HG03045 (cell line): ENCODE measurements around the gene TP73.

Source experiments
- ATAC-seq: cut with Tn5 transposase; IDR thresholded peaks from one replicate; pipeline ENCODE4 v1.9.1; 2021; ENCODE audit warnings: mild to moderate bottlenecking, moderate library complexity; ENCODE audit not compliant: unreplicated experiment

Gene TP73

GRCh38 chr1:3633344-3634058 is 18.8 kb upstream of the TP73 start:
- no peak for ATAC-seq

GRCh38 chr1:3634059-3634800 is 18.1 kb upstream of the TP73 start:
- ATAC-seq = no peak

GRCh38 chr1:3636080-3636479 is 16.2 kb upstream of the TP73 start:
- ATAC-seq = no peak

GRCh38 chr1:3636531-3636930 is 15.8 kb upstream of the TP73 start:
- ATAC-seq = no peak

- ATAC-seq = no peak
Measured at GRCh38 chr1:3638027-3638426, 14.3 kb upstream of the TP73 start.

GRCh38 chr1:3638676-3639075 is 13.6 kb upstream of the TP73 start:
- no peak for ATAC-seq

GRCh38 chr1:3639397-3639911 is 12.9 kb upstream of the TP73 start:
- ATAC-seq = no peak

- ATAC-seq = no peak
Measured at GRCh38 chr1:3640121-3640837, 12.0 kb upstream of the TP73 start.

- ATAC-seq = no peak
Measured at GRCh38 chr1:3641046-3641760, 11.1 kb upstream of the TP73 start.

- ATAC-seq = no peak
Measured at GRCh38 chr1:3641816-3642215, 10.5 kb upstream of the TP73 start.

- ATAC-seq = no peak
Measured at GRCh38 chr1:3642919-3643675, 9.2 kb upstream of the TP73 start.

- no peak for ATAC-seq
Measured at GRCh38 chr1:3644273-3644672, 8.0 kb upstream of the TP73 start.

- no peak for ATAC-seq
Measured at GRCh38 chr1:3645247-3645646, 7.1 kb upstream of the TP73 start.

GRCh38 chr1:3645666-3646355 is 6.5 kb upstream of the TP73 start:
- ATAC-seq = no peak

GRCh38 chr1:3646596-3646995 is 5.7 kb upstream of the TP73 start:
- no peak for ATAC-seq

- ATAC-seq = peak; percentile 67
Measured at GRCh38 chr1:3649342-3650247, 2.7 kb upstream of the TP73 start, which contains the start of gene WRAP73. Gene WRAP73, minus strand, starts transcription at chr1:3650103. Its CDS starts 104 bp downstream, at chr1:3649999.

- ATAC-seq = no peak
Measured at GRCh38 chr1:3650248-3651025, 1.9 kb upstream of the TP73 start.
